SK-N-SH treated with all-trans-retinoic acid at 6 μM for 48 hours (cell line): Measurements from ENCODE around the gene CCDC146.

Source experiments
- ATAC-seq: fragments of 200-7000 bp; cut with Tn5 transposase; 3 replicates; pipeline ENCODE4 v1.9.1; 2020; ENCODE audit warnings: mild to moderate bottlenecking, moderate library complexity
- ARNTL ChIP-seq: fragments of 450-650 bp; formaldehyde crosslinking; IDR thresholded peaks from 2 replicates; pipeline ENCODE4 v1.5.0; 2020; ENCODE audit warnings: low read depth, mild to moderate bottlenecking, moderate library complexity, borderline replicate concordance
- BACH2 ChIP-seq: fragments of 250-450 bp; sonication (Bioruptor Pico); IDR thresholded peaks from 2 replicates; pipeline ENCODE4 v1.9.0; 2021; ENCODE audit warnings: mild to moderate bottlenecking, borderline replicate concordance
- CREB5 ChIP-seq: fragments of 250-450 bp; sonication (Bioruptor Pico); IDR thresholded peaks from 2 replicates; pipeline ENCODE4 v1.5.1; 2020; ENCODE audit warnings: low read depth, mild to moderate bottlenecking, moderate library complexity
- CSDC2 ChIP-seq: fragments of 250-450 bp; sonication (Bioruptor Pico); IDR thresholded peaks from 2 replicates; pipeline ENCODE4 v1.5.0; 2020; ENCODE audit warnings: mild to moderate bottlenecking, moderate library complexity
- ESRRG ChIP-seq: fragments of 250-450 bp; sonication (Bioruptor Pico); IDR thresholded peaks from 2 replicates; pipeline ENCODE4 v1.6.1; 2021; ENCODE audit warnings: mild to moderate bottlenecking
- GLIS3 ChIP-seq: fragments of 250-450 bp; sonication (Bioruptor Pico); IDR thresholded peaks from 2 replicates; pipeline ENCODE4 v1.5.0; 2020; ENCODE audit warnings: mild to moderate bottlenecking, moderate library complexity
- ISL1 ChIP-seq: fragments of 250-450 bp; sonication (Bioruptor Pico); IDR thresholded peaks from 2 replicates; pipeline ENCODE4 v2.1.2; 2022; ENCODE audit warnings: mild to moderate bottlenecking, moderate library complexity
- OSR1 ChIP-seq: fragments of 250-450 bp; sonication (Bioruptor Pico); IDR thresholded peaks from 2 replicates; pipeline ENCODE4 v1.8.0; 2022; ENCODE audit warnings: moderate library complexity, mild to moderate bottlenecking, inconsistent platforms
- POU6F1 ChIP-seq: fragments of 250-450 bp; sonication (Bioruptor Pico); IDR thresholded peaks from 2 replicates; pipeline ENCODE4 v1.8.0; 2021; ENCODE audit warnings: low read depth, mild to moderate bottlenecking, moderate library complexity, borderline replicate concordance
- PPARA ChIP-seq: fragments of 250-450 bp; sonication (Bioruptor Pico); IDR thresholded peaks from 2 replicates; pipeline ENCODE4 v1.5.0; 2020; ENCODE audit warnings: mild to moderate bottlenecking, borderline replicate concordance
- SNAI2 ChIP-seq: fragments of 250-450 bp; sonication (Bioruptor Pico); IDR thresholded peaks from 2 replicates; pipeline ENCODE4 v1.5.0; 2020; ENCODE audit warnings: mild to moderate bottlenecking, moderate library complexity
- TCF4 ChIP-seq: fragments of 250-450 bp; sonication (Bioruptor Pico); IDR thresholded peaks from 2 replicates; pipeline ENCODE4 v1.8.0; 2021; ENCODE audit warnings: mild to moderate bottlenecking, moderate library complexity, borderline replicate concordance
- TOX ChIP-seq: fragments of 250-450 bp; sonication (Bioruptor Pico); IDR thresholded peaks from 2 replicates; pipeline ENCODE4 v1.8.0; 2021; ENCODE audit warnings: mild to moderate bottlenecking, moderate library complexity, borderline replicate concordance
- ZC3H10 ChIP-seq: fragments of 250-450 bp; sonication (Bioruptor Pico); IDR thresholded peaks from 2 replicates; pipeline ENCODE4 v1.5.1; 2021; ENCODE audit warnings: mild to moderate bottlenecking, moderate library complexity
- ZFP3 ChIP-seq: fragments of 250-450 bp; sonication (Bioruptor Pico); IDR thresholded peaks from 2 replicates; pipeline ENCODE4 v1.5.0; 2020; ENCODE audit warnings: mild to moderate bottlenecking, moderate library complexity
- ZFP30 ChIP-seq: fragments of 450-650 bp; formaldehyde crosslinking; IDR thresholded peaks from 2 replicates; pipeline ENCODE4 v1.5.0; 2022; ENCODE audit warnings: mild to moderate bottlenecking, moderate library complexity
- ZNF565 ChIP-seq: fragments of 450-650 bp; formaldehyde crosslinking; conservative IDR thresholded peaks from 2 replicates; pipeline ENCODE4 v1.5.0; 2020; ENCODE audit warnings: low read depth, mild to moderate bottlenecking, moderate library complexity
- ZNF70 ChIP-seq: fragments of 450-650 bp; formaldehyde crosslinking; IDR thresholded peaks from 2 replicates; pipeline ENCODE4 v1.5.0; 2020; ENCODE audit warnings: mild to moderate bottlenecking, moderate library complexity
- ZNF8 ChIP-seq: fragments of 450-650 bp; formaldehyde crosslinking; IDR thresholded peaks from 2 replicates; pipeline ENCODE4 v1.5.0; 2020; ENCODE audit warnings: mild to moderate bottlenecking, moderate library complexity
- TF ChIP-seq, protein P1 (sequence below): fragments of 250-450 bp; sonication (Bioruptor Pico); IDR thresholded peaks from 2 replicates; pipeline ENCODE4 v1.5.1; 2021; ENCODE audit warnings: mild to moderate bottlenecking, moderate library complexity
- TF ChIP-seq, protein P2 (sequence below): fragments of 250-450 bp; sonication (Bioruptor Pico); IDR thresholded peaks from 2 replicates; pipeline ENCODE4 v1.8.0; 2020; ENCODE audit warnings: mild to moderate bottlenecking, moderate library complexity, borderline replicate concordance
- TF ChIP-seq, protein P3 (sequence below): fragments of 250-450 bp; sonication (Bioruptor Pico); IDR thresholded peaks from 2 replicates; pipeline ENCODE4 v1.5.0; 2020; ENCODE audit warnings: mild to moderate bottlenecking, moderate library complexity

The CCDC146 gene

DNA sequence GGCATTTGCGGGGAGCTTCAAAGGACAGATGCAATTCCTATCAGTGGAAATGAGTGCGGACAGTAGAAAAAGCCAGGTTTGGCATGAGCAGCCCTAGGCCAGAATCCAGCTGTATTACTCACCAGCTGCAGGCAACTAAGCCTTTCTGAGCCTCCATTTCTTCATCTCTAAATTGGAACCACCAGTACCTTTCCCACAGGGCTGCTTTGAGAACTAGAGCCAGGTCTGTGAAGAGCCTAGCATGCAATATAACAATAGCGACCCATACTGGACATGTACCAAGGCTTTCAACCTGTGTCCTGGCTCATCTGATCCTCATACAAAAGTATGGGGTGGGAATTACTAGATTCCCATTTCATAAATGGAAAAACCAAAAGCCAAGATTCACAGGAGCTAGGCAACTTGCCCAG, 192.8 kb downstream of the CCDC146 start (continued):
- TF ChIP-seq ZFP3 (CRISPR knock-in tag) (no peak), ZFP30 (CRISPR knock-in tag) (no peak), OSR1 (CRISPR knock-in tag) (no peak), ZNF70 (CRISPR knock-in tag) (no peak)

DNA sequence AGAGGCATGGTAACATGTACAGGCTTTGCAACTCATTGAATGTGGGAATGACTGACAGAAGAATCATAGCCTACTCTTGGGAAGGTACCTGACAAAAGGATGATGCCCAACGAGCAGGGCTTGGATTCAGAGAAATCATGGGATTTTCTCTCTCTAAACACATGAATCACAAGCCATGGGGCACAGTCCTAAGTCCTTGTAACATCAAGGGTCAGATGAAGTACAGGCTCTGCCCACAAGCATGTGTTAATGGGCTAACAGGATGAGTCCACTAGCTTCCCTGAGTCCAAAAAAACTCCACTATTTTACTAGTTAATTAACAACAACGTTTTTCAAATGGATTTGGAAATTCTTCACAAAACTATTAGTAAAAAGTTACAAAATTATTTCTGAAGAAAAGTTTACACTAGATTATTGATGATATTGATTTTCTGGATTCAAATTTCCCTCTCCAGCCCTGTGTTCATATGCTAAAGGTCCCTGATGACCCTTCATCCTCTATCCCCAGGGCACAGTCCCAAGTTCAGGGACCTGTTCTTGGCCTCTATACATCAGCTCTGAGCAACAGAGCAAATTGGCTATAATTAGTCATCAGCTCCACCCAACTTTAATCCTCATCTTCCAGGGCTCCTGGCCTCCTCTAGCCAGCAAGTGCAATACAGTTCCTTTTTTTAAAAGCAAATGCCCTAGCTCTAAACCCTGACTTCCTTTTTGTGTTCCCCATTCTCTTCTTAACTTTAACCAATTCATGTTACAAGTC, 194.0 kb downstream of the CCDC146 start:
- ATAC-seq: no peak
- TF ChIP-seq TOX (CRISPR knock-in tag) (no peak), BACH2 (CRISPR knock-in tag) (no peak), TCF4 (CRISPR knock-in tag) (no peak), POU6F1 (CRISPR knock-in tag) (no peak), OSR1 (CRISPR knock-in tag) (no peak), CREB5 (CRISPR knock-in tag) (no peak), ZNF8 (CRISPR knock-in tag) (no peak), ZFP30 (CRISPR knock-in tag) (no peak), ISL1 (CRISPR knock-in tag) (no peak), ARNTL (CRISPR knock-in tag) (no peak), ESRRG (CRISPR knock-in tag) (no peak), PPARA (CRISPR knock-in tag) (no peak), GLIS3 (no peak), ZNF565 (CRISPR knock-in tag) (no peak), ZC3H10 (no peak), SNAI2 (CRISPR knock-in tag) (no peak), ZNF70 (CRISPR knock-in tag) (no peak), CSDC2 (CRISPR knock-in tag) (no peak)
- TF ChIP-seq, protein P1, sequence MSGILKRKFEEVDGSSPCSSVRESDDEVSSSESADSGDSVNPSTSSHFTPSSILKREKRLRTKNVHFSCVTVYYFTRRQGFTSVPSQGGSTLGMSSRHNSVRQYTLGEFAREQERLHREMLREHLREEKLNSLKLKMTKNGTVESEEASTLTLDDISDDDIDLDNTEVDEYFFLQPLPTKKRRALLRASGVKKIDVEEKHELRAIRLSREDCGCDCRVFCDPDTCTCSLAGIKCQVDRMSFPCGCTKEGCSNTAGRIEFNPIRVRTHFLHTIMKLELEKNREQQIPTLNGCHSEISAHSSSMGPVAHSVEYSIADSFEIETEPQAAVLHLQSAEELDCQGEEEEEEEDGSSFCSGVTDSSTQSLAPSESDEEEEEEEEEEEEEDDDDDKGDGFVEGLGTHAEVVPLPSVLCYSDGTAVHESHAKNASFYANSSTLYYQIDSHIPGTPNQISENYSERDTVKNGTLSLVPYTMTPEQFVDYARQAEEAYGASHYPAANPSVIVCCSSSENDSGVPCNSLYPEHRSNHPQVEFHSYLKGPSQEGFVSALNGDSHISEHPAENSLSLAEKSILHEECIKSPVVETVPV (CRISPR knock-in tag): no peak
- TF ChIP-seq, protein P2, sequence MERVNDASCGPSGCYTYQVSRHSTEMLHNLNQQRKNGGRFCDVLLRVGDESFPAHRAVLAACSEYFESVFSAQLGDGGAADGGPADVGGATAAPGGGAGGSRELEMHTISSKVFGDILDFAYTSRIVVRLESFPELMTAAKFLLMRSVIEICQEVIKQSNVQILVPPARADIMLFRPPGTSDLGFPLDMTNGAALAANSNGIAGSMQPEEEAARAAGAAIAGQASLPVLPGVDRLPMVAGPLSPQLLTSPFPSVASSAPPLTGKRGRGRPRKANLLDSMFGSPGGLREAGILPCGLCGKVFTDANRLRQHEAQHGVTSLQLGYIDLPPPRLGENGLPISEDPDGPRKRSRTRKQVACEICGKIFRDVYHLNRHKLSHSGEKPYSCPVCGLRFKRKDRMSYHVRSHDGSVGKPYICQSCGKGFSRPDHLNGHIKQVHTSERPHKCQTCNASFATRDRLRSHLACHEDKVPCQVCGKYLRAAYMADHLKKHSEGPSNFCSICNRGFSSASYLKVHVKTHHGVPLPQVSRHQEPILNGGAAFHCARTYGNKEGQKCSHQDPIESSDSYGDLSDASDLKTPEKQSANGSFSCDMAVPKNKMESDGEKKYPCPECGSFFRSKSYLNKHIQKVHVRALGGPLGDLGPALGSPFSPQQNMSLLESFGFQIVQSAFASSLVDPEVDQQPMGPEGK: no peak

- no peak for ATAC-seq
- no peak for TF ChIP-seq TCF4 (CRISPR knock-in tag)
- no peak for TF ChIP-seq ZFP30 (CRISPR knock-in tag)
- no peak for TF ChIP-seq TOX (CRISPR knock-in tag)
- TF ChIP-seq BACH2 (CRISPR knock-in tag): no peak
- TF ChIP-seq ZNF8 (CRISPR knock-in tag): no peak
- no peak for TF ChIP-seq ZNF565 (CRISPR knock-in tag)
- TF ChIP-seq, protein P3, sequence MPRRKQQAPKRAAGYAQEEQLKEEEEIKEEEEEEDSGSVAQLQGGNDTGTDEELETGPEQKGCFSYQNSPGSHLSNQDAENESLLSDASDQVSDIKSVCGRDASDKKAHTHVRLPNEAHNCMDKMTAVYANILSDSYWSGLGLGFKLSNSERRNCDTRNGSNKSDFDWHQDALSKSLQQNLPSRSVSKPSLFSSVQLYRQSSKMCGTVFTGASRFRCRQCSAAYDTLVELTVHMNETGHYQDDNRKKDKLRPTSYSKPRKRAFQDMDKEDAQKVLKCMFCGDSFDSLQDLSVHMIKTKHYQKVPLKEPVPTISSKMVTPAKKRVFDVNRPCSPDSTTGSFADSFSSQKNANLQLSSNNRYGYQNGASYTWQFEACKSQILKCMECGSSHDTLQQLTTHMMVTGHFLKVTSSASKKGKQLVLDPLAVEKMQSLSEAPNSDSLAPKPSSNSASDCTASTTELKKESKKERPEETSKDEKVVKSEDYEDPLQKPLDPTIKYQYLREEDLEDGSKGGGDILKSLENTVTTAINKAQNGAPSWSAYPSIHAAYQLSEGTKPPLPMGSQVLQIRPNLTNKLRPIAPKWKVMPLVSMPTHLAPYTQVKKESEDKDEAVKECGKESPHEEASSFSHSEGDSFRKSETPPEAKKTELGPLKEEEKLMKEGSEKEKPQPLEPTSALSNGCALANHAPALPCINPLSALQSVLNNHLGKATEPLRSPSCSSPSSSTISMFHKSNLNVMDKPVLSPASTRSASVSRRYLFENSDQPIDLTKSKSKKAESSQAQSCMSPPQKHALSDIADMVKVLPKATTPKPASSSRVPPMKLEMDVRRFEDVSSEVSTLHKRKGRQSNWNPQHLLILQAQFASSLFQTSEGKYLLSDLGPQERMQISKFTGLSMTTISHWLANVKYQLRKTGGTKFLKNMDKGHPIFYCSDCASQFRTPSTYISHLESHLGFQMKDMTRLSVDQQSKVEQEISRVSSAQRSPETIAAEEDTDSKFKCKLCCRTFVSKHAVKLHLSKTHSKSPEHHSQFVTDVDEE: no peak
- TF ChIP-seq CREB5 (CRISPR knock-in tag): no peak
- no peak for TF ChIP-seq ZNF70 (CRISPR knock-in tag)
- no peak for TF ChIP-seq SNAI2 (CRISPR knock-in tag)
- no peak for TF ChIP-seq PPARA (CRISPR knock-in tag)
- TF ChIP-seq ARNTL (CRISPR knock-in tag): no peak
- no peak for TF ChIP-seq GLIS3
- TF ChIP-seq POU6F1 (CRISPR knock-in tag): no peak
- no peak for TF ChIP-seq ZC3H10
- TF ChIP-seq, protein P1 (CRISPR knock-in tag): no peak
Observed at GRCh38 chr7:77318019-77318418, 195.6 kb downstream of the CCDC146 start.
